Activated CD4-positive, alpha-beta T cell treated with anti-CD3 and anti-CD28 coated beads, Interleukin-2, amount 50 U/mL, for 24 hours (primary cell): ENCODE results near the gene UBE4A.
"Not testable (repeated sequence)": the region's sequence is repeated elsewhere in the genome, so short reads cannot be mapped to it uniquely, and the experiment has no call there.

Experiments
- DNase-seq, 2 donors: peaks; one replicate each; pipeline ENCODE4 v3.0.0-alpha.2; 2020; ENCODE audit warnings: low read depth in 1 of 2, low spot score in 1 of 2

UBE4A gene

DNA sequence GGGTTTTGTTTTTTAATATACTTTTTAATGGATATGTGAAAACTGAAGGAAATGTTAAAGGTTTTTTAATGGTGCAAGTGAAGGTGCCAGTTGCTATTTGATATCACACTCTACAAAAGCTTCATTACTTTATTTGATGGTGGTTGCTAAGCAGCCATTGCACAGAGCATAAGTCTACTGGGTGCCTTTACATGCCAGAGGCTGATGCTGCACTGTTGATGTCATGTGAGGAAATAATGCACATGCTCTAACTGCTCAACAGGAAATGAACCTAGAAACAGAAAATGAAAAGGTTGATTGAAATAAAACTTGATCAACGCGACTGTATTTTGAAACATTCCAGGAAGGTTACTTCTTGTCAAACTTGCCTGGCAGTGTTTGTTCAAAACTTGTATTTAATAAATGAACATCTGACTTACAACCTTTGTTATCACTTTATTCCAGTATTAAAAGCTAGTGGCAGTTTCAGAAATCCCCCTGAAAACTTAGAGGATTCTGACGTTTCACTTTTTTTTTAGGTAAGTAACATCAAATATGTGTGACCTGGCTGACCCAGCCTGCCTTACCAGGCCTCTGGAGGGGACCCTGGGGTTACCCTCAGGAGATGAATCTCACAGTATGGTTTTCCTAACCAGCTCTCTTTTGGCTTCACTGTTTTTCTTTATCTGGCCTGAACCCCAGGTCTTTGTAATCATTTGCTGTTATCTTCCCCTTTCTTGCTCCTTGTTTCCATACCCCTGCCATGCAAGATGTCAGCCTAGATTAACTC, 39.6 kb downstream of the UBE4A start:
- peak in 1 of 2 donors; percentile 21 for DNase-seq

DNA sequence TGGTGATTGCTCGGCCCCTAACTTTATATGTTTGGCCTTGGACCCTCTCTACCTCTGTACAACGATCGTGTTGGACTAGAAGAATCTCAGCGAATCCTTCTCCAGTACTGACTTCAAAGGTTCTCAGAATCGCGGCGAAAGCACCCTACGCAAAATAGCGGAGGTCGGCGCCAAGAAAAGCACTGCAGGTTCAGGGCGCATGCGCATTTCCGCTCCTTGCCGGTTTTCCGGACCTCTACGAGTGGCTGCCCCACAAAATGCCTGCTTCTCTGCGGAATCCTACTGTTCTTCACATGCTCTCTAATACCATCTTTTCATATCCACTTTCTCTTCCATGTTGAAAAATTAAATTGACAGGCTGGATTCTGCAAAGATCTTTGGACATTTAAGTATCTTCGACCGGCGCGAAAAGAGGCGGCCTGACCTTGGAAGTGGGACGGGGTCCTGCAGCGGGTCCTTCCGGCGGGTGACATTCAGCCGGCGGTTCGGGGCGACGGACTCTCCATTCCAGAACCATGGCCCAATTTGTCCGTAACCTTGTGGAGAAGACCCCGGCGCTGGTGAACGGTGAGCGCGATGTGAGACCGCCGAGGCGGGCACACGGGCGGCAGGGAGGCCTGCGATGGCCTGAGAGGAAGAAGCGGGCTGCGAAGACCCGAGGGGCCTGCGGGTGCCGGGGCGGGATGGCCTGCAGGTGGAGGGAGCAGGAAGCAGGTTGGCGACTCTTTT, 41.9 kb downstream of the UBE4A start, which contains the start of gene ATP5MG:
Gene ATP5MG, plus strand, starts transcription at position 456 of the 729 bp plus-strand sequence. Its CDS starts 60 bp downstream, at position 516.
- DNase-seq, result peak; percentile 78 to 91

DNA sequence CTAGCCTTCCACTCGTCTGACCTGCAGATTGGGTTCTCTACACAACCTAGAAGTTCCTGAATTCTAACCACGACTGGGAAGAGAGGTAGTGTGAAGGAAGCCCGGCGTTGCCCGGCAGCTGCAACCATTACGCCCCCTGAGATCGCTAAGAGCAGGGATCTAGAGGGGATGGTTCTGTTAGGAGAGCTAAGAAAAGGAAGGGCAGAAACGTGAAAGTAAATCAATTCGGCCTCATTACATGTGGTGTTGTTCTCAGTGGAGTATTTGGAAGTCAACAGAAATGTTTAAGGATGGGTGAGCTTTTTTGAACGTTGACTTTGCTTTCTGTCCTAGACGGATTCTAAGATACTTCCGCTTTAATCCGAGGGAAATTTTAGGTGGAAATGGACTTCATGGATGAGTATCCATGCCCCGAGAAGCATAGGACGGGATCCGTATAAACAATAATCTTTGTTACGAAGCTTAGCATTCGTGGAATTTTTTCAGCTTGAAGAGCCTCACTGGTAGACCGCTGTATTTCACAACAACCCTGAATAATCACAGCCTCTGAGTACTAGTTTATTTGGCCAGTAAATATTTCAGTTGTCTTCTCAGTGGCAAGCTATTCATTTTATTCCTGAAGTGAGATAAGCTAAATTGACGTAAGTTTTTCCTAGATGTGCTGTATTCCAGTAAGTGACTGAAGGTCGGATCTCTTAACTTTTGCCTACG, 42.6 kb downstream of the UBE4A start:
- no peak for DNase-seq

DNA sequence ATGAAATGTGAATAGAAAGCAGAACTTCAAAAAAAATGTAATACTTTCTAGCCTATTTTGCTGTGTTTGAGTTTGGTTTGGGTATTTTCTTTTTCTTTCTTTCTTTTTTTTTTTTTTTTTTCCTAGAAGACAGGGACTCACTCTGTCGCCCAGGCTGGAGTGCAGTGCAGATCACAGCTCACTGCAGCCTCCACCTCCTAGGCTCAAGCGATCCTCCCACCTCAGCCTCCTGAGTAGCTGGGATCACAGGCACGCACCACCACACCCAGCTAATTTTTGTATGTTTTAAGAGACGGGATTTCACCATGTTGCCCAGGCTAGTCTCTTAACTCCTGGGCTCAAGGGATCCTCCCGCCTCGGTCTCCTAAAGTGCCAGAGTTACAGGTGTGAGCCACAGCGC, 43.2 kb downstream of the UBE4A start:
- not testable (repeated sequence) for DNase-seq

DNA sequence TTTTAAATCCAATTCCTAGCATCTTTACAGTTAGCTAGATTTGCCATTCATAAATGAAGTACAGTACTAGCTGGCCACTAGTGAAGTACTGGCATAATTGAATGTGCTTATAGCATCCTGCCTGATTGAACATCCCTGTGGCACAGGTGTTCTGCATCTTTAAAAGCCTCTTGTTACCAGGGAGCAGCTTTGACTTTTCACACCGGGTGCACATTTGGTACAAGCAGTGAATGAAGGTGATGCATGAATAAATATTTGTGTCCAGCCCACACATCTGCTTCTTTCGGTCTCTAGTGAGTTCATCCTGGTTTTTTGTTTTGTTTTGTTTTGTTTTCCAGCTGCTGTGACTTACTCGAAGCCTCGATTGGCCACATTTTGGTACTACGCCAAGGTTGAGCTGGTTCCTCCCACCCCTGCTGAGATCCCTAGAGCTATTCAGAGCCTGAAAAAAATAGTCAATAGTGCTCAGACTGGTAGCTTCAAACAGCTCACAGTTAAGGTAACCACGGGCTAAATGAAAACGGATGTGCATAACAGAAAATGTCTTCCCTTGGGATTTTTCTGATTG, 47.3 kb downstream of the UBE4A start:
- no peak for DNase-seq

DNA sequence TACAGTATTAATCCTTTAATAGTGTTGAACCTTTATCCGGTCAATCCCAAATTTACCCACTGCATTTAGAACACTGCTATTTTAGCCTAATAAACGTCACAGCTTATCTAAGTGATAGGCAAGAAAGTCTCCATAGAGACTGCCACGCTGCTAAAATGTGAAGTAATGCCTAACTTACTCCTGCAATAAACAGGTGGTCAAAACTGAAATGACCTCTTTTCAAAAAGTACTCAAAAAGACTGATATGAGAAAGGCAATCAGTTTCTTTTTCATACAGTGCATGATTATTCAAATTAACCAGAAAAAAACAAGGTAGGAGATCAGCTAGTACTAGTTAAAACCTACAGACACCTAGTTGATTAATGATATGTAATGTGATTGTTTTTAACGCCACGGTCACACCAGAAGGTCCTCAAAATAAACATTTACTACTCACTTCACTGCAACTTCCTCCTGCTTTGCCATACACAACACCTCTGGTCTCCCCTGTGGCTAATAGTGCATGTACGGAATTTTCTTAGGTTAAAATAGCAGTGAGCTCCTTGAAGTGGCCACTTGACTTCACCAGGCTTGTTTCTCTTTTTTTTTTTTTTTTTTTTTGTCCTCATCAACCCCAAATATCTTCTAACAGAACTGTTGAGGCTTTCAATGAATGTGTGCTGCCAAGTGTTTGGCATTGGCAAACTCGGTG, 50.8 kb downstream of the UBE4A start:
- no peak for DNase-seq

DNA sequence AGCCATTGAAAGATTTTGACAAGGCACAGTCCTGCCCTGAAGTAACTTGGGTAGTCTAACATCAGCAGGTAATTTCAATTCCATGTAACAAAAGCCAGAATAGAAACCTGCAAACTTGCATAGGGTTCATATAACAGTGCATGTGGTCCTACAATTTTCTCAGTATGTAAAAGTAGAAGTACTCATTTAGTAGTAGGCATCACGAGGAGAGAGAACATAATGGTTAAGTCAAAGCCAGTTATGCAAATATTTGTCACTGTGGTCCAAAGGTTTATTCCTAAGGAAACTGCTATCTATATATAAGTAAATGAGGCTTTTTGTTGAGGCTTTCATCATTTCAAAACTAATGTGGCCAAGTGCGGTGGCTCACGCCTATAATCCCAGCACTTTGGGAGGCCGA, 52.1 kb downstream of the UBE4A start:
- DNase-seq, result no peak

DNA sequence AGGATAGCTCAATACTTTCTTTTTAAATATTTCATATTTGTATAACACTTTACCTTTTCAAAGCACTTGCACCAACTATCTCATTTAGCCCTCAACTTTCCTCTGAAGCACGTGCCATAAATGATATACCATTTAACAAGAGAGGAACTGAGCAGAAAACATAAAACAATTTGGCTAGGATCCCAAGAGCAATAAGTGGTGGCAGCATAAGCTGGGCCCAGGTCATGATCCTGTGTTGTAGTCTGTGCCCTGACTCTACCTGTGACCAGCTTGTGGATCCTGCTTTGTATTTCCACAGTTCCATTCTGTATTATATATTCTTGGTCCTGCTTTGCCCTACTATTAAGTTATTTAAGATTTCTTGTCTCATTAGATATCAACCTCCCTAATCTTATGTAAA, 53.5 kb downstream of the UBE4A start:
- DNase-seq, result no peak

DNA sequence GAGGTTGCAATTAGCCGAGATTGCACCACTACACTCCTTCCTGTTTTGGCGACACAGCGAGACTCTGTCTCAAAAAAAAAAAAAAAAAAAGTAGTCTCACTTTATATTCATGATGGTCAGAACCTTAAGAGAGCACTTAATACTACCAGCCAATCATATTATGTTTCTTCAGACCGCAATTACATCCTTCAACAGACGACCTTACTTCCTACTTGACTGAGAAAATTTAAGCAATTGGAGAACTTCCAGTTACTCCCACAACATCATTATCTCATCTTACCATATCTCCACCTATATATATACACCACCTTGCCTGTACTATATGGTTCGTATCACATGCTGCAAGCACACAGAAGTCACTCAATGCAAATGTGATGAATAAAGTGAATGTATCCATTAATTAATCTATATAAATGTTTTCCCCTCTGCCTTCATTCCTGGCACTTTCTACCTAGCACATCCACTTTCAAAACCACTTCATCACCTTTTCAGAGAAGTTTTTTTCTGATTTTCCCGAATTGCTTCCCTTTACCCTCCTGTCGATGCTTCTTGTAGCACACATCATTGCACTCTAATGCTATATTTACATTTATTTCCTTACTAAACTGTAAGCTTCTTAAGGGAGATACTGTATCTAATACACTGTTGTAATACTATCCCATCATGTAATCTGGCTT, 55.8 kb downstream of the UBE4A start:
- no peak for DNase-seq

DNA sequence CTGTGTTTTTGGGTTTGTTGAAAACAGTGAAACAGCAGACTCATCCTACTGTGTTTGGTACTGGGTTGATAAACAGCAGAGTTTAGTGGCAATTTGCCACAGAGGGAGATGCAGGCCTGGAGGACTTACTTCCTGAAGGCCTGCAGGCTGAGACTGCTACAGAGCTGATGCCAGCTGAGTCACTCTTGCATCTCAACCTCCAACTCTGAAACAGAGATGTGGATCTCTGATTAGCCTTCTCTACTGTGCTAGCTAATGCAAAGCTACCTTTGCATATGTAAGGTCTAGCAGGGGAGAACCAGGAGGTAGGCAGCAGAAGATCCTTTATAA, 56.3 kb downstream of the UBE4A start:
- no peak for DNase-seq

DNA sequence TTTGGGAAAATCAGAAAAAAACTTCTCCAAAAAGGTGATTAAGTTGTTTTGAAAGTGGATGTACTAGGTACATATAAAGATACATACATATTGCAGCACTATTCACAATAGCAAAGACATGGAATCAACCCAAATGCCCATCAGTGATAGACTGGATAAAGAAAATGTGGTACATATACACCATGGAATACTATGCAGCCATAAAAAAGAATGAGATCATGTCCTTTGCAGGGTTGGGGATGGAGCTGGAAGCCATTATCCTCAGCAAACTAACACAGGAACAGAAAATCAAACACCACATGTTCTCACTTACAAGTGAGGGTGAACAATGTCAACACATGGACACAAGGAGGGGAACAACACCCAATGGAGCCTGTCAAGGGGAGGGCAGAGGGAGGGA, 57.5 kb downstream of the UBE4A start:
- DNase-seq, result not testable (repeated sequence)

DNA sequence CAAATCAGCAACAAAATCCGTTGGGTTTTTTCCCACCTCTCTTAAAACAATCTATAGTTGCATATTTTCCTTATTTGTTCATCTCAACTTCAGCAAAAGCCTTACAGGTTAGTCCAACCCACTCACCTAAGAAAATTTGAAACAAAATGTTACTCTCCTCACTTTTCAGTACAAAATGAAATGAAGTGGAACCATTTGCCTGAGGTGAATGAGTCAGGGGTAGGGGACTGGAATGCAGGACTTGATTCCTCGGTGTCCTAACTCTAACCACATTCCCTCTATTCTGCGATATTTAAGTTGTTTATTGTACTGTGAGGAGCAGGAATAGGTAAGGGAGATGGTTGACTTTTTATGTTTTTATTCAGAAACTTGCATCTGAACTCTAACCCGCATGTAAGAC, 58.4 kb downstream of the UBE4A start:
- DNase-seq, result no peak

DNA sequence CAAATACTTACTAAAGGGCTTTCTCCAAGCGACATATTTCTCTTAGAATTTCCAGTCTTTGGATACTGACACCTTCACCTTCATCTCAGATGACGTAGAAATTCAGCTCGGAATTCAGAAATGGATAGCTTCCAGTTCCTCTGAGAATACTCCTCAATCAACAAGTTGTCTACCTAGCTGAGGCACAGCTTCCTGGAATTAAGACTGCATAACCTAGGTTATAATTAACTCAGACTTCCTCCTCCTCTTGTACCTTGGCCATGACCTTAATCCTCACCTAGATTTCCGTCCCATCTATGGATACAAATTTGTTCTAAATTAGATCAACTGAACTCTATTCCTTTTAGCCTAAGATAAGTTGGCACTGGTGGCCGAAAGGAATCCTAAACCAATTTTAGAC, 59.4 kb downstream of the UBE4A start:
- DNase-seq, result no peak

DNA sequence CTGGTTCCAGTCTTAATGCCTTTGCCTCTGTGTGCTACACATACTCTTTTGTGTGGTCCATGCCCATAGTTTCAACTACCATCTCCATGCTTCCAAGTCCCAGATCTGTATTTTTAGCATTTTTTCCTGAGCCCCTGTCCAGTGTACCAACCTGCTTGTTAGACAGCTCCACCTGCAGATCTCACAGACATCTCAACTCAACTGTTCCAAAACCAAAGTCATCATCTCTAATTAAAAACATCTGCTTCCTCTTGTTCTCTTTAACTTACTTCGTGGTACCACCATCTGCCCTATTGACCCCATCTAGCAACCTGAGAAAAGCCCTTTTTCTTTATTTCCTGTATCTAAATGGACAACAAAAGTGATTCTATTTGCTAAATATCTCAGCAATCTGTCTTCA, 68.3 kb downstream of the UBE4A start:
- no peak for DNase-seq

DNA sequence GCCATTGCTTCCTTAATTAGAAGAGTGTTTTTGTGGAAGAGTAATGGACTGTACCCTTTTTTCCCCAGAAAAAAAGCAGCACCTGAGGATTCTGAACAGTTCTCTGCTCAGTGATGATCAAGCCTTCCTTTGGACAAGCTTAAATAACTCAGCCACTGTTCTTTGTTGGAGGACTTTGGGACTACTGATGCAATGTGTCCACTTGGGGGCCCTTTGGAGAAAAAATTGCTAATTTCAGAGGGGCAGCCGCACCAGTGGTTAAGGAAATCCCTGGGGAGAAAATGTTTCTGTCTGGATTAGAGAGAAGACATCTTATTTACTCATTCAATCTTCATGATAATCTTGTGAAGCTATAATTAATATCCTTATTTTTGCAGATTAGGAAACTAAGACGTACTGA, 71.6 kb downstream of the UBE4A start:
- no peak for DNase-seq

DNA sequence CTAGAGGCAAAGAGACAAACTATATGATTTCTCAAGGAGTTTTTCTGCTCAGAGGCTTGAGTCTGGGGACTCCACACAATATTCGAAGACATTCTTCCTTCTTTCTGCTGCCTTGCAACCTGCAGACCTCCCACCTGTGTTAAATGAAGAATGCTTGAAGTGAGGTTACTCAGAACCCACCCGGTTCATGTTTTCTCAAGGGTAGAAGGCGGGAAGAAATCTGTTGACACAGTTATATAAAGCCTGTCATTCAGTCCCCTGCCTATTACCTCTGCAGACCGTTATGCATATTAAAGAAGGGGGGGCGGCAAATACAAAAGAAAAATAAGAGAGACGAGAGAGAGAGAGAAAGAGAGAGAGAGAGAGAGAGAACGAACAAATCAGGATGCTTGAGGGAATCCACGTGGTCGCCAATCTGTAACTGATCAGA, 74.7 kb downstream of the UBE4A start:
- no peak for DNase-seq

DNA sequence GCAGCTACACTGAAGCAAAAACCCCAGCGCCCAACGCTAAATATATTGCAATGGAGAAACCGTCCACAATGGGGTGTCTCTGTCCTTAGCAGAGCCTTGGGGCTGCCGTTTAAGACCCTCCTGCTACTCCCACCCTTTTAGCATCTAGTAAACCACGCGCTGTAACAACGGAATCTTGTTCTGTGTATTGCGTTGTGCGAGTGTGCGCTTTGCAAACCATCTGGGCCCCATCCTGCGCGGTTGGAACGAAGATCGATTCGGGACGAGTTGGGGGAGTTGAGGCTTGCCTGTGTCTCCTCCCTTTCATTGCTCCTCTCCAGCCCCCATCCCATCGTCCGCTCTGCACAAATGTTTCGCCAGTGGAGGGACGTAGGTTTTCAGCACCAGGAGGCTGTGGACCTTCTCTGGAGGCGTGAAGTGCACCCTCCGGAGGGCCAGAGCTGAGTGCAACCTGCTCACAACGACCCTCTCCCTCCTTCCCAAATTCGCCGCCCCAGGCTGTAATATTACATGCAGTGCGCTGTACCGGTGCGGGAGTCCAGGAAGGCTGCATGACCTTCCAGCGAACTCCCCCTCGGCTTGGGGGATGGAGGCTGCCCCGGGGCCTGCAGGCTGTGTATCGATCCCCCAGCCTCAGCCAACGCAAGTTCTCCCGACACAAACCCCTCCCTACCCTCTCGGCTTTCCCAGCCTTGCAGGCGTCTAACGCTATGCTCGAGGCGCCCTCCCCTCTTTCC, 75.3 kb downstream of the UBE4A start:
- peak in 1 of 2 donors; percentile 33 for DNase-seq

DNA sequence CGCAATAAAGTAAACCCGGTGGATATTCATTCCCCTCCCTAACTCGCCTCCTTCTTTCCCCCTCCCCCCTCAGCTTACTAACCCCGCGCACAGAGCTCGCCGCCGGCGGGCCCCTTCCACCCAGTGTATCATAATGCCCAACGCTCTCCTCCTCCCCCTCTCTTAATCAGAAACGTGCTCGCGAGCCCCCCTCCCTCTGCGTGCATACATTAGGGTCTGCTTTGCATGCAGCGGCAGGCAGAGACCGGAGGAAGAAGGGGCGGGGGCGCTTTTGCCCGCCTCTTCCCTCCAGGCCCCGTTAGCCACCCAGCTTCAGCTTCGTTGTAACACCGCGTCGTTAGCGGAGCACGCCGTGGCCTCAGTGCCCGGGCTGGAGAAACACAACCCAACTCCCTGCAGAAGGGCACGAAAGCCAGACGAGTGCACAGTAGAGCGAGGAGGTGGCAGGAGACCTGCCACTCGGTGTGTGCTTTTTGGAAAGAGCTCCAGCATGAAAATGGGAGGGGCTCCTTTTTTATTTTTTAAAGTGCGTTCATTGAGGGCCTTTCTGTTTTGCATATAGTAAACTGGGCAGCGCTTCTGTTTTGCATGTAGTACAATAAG, 76.0 kb downstream of the UBE4A start:
- peak; percentile 30 to 58 for DNase-seq

DNA sequence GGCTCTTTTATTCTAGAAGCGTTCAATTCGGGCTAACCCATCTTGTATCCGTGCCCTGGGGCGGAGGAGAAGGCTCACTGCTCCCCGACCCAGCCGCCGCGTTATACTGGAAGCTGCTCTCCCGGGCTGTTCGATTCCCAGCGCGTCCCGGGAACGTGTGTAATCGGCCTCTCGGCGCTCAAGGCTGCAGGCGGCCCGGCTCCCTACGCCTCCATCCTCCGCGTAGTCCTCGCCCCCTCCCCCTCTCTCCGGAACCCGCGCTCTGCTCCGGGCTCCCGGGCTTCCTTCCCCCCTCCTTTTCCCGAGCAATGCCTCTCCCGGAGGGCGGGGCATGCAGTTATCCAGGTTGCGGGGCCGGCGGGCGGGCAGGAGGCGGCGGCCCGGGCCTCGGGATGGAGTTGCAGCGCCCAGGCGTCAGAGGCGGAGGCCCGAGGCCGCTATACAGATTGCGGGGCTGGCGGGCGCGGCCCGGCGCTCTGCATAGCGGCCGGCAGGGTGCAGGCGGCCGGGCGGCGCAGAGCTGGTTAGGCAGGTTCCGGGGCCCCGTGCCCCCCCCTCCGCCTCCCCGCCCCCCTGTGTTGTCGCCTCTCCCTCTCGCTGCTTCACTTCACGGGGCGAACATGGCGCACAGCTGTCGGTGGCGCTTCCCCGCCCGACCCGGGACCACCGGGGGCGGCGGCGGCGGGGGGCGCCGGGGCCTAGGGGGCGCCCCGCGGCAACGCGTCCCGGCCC, 76.7 kb downstream of the UBE4A start, which contains the start of gene KMT2A:
Gene KMT2A, plus strand, starts transcription at position 600 of the 732 bp plus-strand sequence. Its CDS starts 21 bp downstream, at position 621.
- DNase-seq, result peak; percentile 90 to 95
